Measurements from ENCODE around the gene UBASH3A.

GRCh38 chr21:42376338-42376982 lies 27.2 kb upstream of the UBASH3A start:
- no peak for TF ChIP-seq POLR2A (IDR thresholded peaks at IDR 0.05)
- peak in 1 of 6 experiments; percentile 46 for TF ChIP-seq CTCF (IDR thresholded peaks at IDR 0.05)
